B cell (primary cell): Measurements from ENCODE around the gene C18orf63. TPM values are rescaled to one million over a fixed set of nuclear protein-coding genes. Genes with fewer than 3 reads are reported as not detected.

Source experiments
- ATAC-seq: fragments of 200-7000 bp; cut with Tn5 transposase; one replicate; pipeline ENCODE4 v1.10.0; 2021; ENCODE audit warnings: low read depth, mild to moderate bottlenecking, moderate number of reproducible peaks, moderate library complexity
- CTCF ChIA-PET: fragments of 350-600 bp; sonication (Branson Sonifier 250); formaldehyde crosslinking; loops from one replicate; lab custom pipeline; 2021; ENCODE audit warnings: antibody characterized with exemption, inconsistent platforms; lab: Charles Lee
- POLR2A ChIA-PET: fragments of 350-600 bp; sonication (Branson Sonifier 250); formaldehyde crosslinking; loops from one replicate; lab custom pipeline; 2021; ENCODE audit warnings: antibody characterized with exemption; lab: Charles Lee
- DNase-seq: peaks from one replicate; pipeline ENCODE4 v3.0.0; 2013
- H2AFZ ChIP-seq: 2 replicates; pipeline ENCODE4 v1.6.1; 2012; ENCODE audit warnings: mild to moderate bottlenecking, low read depth, low read length; ENCODE audit not compliant: insufficient read depth, poor library complexity, severe bottlenecking
- H3K27ac ChIP-seq, 2 donors: 1 replicate in 1 of 2; 2 replicates in 1 of 2; pipeline ENCODE4 v1.5.1; 2012 to 2013; ENCODE audit warnings: low read length in 2 of 2, mild to moderate bottlenecking in 2 of 2, moderate library complexity in 1 of 2
- H3K27me3 ChIP-seq, 4 experiments: fragments of 200-600 bp in 1 of 4; sonication (generic) in 1 of 4; replicated peaks in 1 of 4; 1 replicate in 2 of 4; 2 replicates in 2 of 4; pipeline versions ENCODE4 v1.6.1 to v1.7.0; 2013 to 2016; ENCODE audit warnings: low read length in 3 of 4, mild to moderate bottlenecking in 2 of 4, mixed read lengths in 1 of 4, moderate library complexity in 1 of 4; ENCODE audit not compliant: insufficient read depth in 4 of 4, control insufficient read depth in 3 of 4; ENCODE audit errors: control extremely low read depth in 1 of 4
- H3K36me3 ChIP-seq, 2 experiments: replicated peaks in 1 of 2; 1 replicate in 1 of 2; 2 replicates in 1 of 2; pipeline versions ENCODE4 v1.6.1 to v1.7.1; 2013; ENCODE audit warnings: low read length in 1 of 2; ENCODE audit not compliant: insufficient read depth in 2 of 2, control insufficient read depth in 1 of 2; ENCODE audit errors: control extremely low read depth in 1 of 2, extremely low read depth in 1 of 2
- H3K4me1 ChIP-seq, 2 donors: fragments of 200-600 bp in 1 of 2; sonication (generic) in 1 of 2; 1 replicate in 1 of 2; 2 replicates in 1 of 2; pipeline versions ENCODE4 v1.5.1 to v1.6.1; 2013 to 2017; ENCODE audit warnings: low read length in 2 of 2; ENCODE audit not compliant: control insufficient read depth in 2 of 2, insufficient read depth in 2 of 2
- H3K4me2 ChIP-seq: replicated peaks from 2 replicates; pipeline ENCODE3; 2012; ENCODE audit warnings: mild to moderate bottlenecking, low read depth, low read length; ENCODE audit not compliant: poor library complexity, severe bottlenecking
- H3K4me3 ChIP-seq, 5 experiments: fragments of 200-600 bp in 1 of 5; sonication (generic) in 1 of 5; 1 replicate in 3 of 5; 2 replicates in 2 of 5; pipeline versions ENCODE4 v1.5.1 to v1.7.0; 2011 to 2016; ENCODE audit warnings: low read length in 4 of 5, mild to moderate bottlenecking in 4 of 5, low read depth in 2 of 5, control low read depth in 1 of 5, moderate library complexity in 1 of 5; ENCODE audit not compliant: insufficient read depth in 1 of 5; ENCODE audit errors: control extremely low read depth in 1 of 5, extremely low read depth in 1 of 5
- H3K79me2 ChIP-seq: fragments of 200-600 bp; sonication (generic); one replicate; pipeline ENCODE4 v1.6.0; 2016; ENCODE audit warnings: low read length; ENCODE audit not compliant: control insufficient read depth, insufficient read depth
- H3K9ac ChIP-seq: fragments of 200-600 bp; sonication (generic); 2 replicates; pipeline ENCODE4 v1.6.1; 2017; ENCODE audit warnings: mild to moderate bottlenecking, low read length, moderate library complexity
- H3K9me3 ChIP-seq, 3 donors: one replicate each; pipeline versions ENCODE4 v1.6.1 to v1.7.1; 2013; ENCODE audit warnings: low read length in 2 of 3; ENCODE audit not compliant: control insufficient read depth in 2 of 3, insufficient read depth in 1 of 3; ENCODE audit errors: control extremely low read depth in 1 of 3
- H4K20me1 ChIP-seq: 2 replicates; pipeline ENCODE4 v1.6.0; 2012; ENCODE audit warnings: mild to moderate bottlenecking, low read length; ENCODE audit not compliant: insufficient read depth, control insufficient read depth, poor library complexity, severe bottlenecking
- H3K27ac Mint-ChIP-seq: one replicate; pipeline ENCODE4 v1.8.0; 2021; ENCODE audit warnings: mixed read lengths
- H3K27me3 Mint-ChIP-seq: one replicate; pipeline ENCODE4 v1.8.0; 2021; ENCODE audit warnings: mixed read lengths
- H3K4me1 Mint-ChIP-seq: one replicate; pipeline ENCODE4 v1.8.0; 2021; ENCODE audit warnings: mixed read lengths
- H3K4me3 Mint-ChIP-seq: one replicate; pipeline ENCODE4 v1.8.0; 2021; ENCODE audit warnings: mixed read lengths
- H3K9me3 Mint-ChIP-seq: one replicate; pipeline ENCODE4 v1.8.0; 2022; ENCODE audit warnings: mixed read lengths; ENCODE audit not compliant: insufficient read depth
- EZH2 ChIP-seq: IDR thresholded peaks from 2 replicates; pipeline ENCODE4 v1.6.1; 2012; ENCODE audit warnings: borderline replicate concordance, low read depth, mild to moderate bottlenecking, moderate library complexity, low read length; ENCODE audit not compliant: insufficient read depth, poor library complexity, severe bottlenecking
- WGBS: methylation state at CpG from one replicate; pipeline ENCODE4 v1.1.5; 2013; ENCODE audit warnings: missing lambda C conversion rate; ENCODE audit not compliant: insufficient coverage; 5-methylcytosine and 5-hydroxymethylcytosine counted together
- intact Hi-C: fragments of 100-400 bp; cut with micrococcal nuclease; formaldehyde crosslinking; loops from one replicate; pipeline ENCODE4 v1.10.0; 2022
- polyA plus RNA-seq: library from polyadenylated mRNA; depleted of rRNA; stranded (reverse); fragments of >200 nt; gene quantifications from 2 replicates; pipeline ENCODE4 v1.2.3, GENCODE V29; 2012
- total RNA-seq, 2 donors: library from RNA; stranded (reverse); fragments of 120-200 nt in 1 of 2; gene quantifications; 1 replicate in 1 of 2; 2 replicates in 1 of 2; pipeline versions ENCODE4 v1.2.3 to v1.2.4, GENCODE V29; 2013 to 2022
- TF ChIP-seq, protein P1 (sequence below): fragments of 200-600 bp; IDR thresholded peaks from one replicate; pipeline ENCODE4 v1.8.0; 2022; ENCODE audit warnings: antibody characterized with exemption, mild to moderate bottlenecking

The C18orf63 gene
- total and polyA plus RNA-seq, 2 donors (not counting 1 experiment from before 2014, with no cell fraction given), result not detected

DNA sequence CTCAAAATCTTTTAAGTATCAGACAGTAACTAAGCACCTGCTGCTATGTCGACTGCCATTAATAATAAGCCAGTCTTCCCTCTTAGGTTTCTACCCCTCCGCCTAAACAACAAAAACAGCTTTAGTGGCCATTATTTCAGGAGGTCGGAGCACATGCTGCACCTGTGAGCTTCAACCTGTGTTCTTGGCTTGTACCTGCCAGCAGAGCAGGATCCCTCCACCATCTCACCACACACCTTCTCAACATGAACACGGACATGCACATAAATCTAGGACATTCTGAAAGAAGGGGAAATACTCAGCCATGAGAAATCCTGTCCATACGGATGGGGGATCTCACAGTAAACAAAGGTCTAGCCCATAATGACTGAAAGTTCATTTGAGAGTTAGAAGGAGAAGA lies 27.6 kb upstream of the C18orf63 start:
- Mint-ChIP-seq H3K4me1 (peaks cover 63% of the 10 kb centered on the region), H3K27ac (no peak overlapping the region), H3K4me3 (peak overlapping the region; percentile 3), H3K27me3 (no peaks in the 10 kb centered on the region), H3K9me3 (no peaks in the 10 kb centered on the region)
- peaks cover 15 to 29% of the 10 kb centered on the region in 2 donors for H3K4me1 ChIP-seq
- no peak overlapping the region for H3K4me3 ChIP-seq
- no peak overlapping the region for H3K27ac ChIP-seq
- POLR2A ChIA-PET, result no interaction called here
- H3K4me2 ChIP-seq, result no peak overlapping the region
- no peak overlapping the region for H2AFZ ChIP-seq
- DNase-seq (no peak), ATAC-seq (no peak)
- H3K9ac ChIP-seq, result no peak overlapping the region
- WGBS, result 94% methylated on average over 3 of the region's 5 CpGs
- CTCF ChIA-PET, result interaction anchor here (0.9 to 1.8 kb wide), 2 partner anchors 54 to 93 kb away, joined by 3 to 10 read pairs; no protein-coding TSS in a partner anchor
- H3K79me2 ChIP-seq, result peaks cover 43% of the 10 kb centered on the region
- H4K20me1 ChIP-seq, result peaks cover 21% of the 10 kb centered on the region
- H3K36me3 ChIP-seq, result no peaks in the 10 kb centered on the region
- TF ChIP-seq, protein P1, sequence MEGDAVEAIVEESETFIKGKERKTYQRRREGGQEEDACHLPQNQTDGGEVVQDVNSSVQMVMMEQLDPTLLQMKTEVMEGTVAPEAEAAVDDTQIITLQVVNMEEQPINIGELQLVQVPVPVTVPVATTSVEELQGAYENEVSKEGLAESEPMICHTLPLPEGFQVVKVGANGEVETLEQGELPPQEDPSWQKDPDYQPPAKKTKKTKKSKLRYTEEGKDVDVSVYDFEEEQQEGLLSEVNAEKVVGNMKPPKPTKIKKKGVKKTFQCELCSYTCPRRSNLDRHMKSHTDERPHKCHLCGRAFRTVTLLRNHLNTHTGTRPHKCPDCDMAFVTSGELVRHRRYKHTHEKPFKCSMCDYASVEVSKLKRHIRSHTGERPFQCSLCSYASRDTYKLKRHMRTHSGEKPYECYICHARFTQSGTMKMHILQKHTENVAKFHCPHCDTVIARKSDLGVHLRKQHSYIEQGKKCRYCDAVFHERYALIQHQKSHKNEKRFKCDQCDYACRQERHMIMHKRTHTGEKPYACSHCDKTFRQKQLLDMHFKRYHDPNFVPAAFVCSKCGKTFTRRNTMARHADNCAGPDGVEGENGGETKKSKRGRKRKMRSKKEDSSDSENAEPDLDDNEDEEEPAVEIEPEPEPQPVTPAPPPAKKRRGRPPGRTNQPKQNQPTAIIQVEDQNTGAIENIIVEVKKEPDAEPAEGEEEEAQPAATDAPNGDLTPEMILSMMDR, result no peak
- TF ChIP-seq EZH2, result no peak
- intact Hi-C loops, result no loop called here
- no peaks in the 10 kb centered on the region for H3K27me3 ChIP-seq
- H3K9me3 ChIP-seq, result peaks cover 0 to 3% (median 0%) of the 10 kb centered on the region in 3 donors

DNA sequence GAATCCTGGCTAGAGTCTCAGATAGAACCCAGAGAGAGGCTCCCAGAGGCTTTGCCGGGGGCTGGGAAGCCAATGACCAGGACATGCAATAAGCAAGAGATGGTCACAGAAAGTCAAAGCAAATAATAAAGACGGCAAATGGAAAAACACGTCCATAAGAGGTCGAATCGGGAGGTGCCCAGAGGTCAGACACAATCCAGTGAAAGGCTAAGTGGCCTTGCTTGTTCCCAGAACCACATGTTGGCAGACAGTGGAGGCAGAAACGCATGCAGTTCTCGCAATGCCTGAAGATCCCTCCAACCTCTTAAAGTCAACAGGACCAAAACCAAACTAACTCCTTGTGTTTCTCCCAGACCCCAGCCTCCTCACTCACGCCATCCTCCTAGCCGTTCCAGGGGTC lies 26.9 kb upstream of the C18orf63 start:
- peaks cover 57% of the 10 kb centered on the region for H3K4me1 Mint-ChIP-seq
- 96% methylated on average over 7 of the region's 9 CpGs for WGBS
- Histone ChIP-seq H3K36me3 (no peaks in the 10 kb centered on the region), H3K4me3 (no peak overlapping the region), H4K20me1 (peaks cover 15% of the 10 kb centered on the region), H3K4me1 (peaks cover 15 to 26% of the 10 kb centered on the region in 2 donors), H3K9me3 (peaks cover 0 to 3% (median 0%) of the 10 kb centered on the region in 3 donors), H3K79me2 (peaks cover 37% of the 10 kb centered on the region), H3K27me3 (no peaks in the 10 kb centered on the region), H3K9ac (no peak overlapping the region), H2AFZ (no peak overlapping the region), H3K27ac (no peak overlapping the region), H3K4me2 (no peak overlapping the region)
- ChIA-PET POLR2A (no interaction called here), CTCF (no interaction called here)
- no peak overlapping the region for H3K27ac Mint-ChIP-seq
- DNase-seq (no peak), ATAC-seq (no peak)
- H3K4me3 Mint-ChIP-seq, result no peak overlapping the region
- no peaks in the 10 kb centered on the region for H3K27me3 Mint-ChIP-seq
- TF ChIP-seq, protein P1, result no peak
- TF ChIP-seq EZH2, result no peak
- intact Hi-C loops, result no loop called here
- H3K9me3 Mint-ChIP-seq, result no peaks in the 10 kb centered on the region
